MG63 (cell line): ENCODE data around the gene PSD4. TPM values are rescaled to one million over a fixed set of nuclear protein-coding genes. Genes with fewer than 3 reads are reported as not detected.
A peak's percentile ranks its signal among the peaks of the same experiment; 100 is the strongest.
"Not testable (repeated sequence)": the region's sequence is repeated elsewhere in the genome, so short reads cannot be mapped to it uniquely, and the experiment has no call there.

ENCODE experiments used
- DNase-seq: peaks from one replicate; pipeline ENCODE4 v3.0.0-alpha.2; 2020
- H3K27me3 ChIP-seq: fragments of 250-450 bp; sonication (Bioruptor Pico); 2 replicates; pipeline ENCODE4 v1.5.1; 2020; ENCODE audit warnings: mild to moderate bottlenecking, moderate library complexity
- H3K36me3 ChIP-seq: fragments of 250-450 bp; sonication (Bioruptor Pico); 2 replicates; pipeline ENCODE4 v1.5.1; 2020; ENCODE audit warnings: mild to moderate bottlenecking, moderate library complexity
- H3K4me3 ChIP-seq: fragments of 250-450 bp; sonication (Bioruptor Pico); 2 replicates; pipeline ENCODE4 v1.5.1; 2020; ENCODE audit warnings: mild to moderate bottlenecking, moderate library complexity
- H3K9me3 ChIP-seq: fragments of 250-450 bp; sonication (Bioruptor Pico); 2 replicates; pipeline ENCODE4 v1.5.1; 2020; ENCODE audit warnings: mild to moderate bottlenecking, moderate library complexity
- total RNA-seq: library from RNA; depleted of rRNA; stranded (reverse); fragments of >200 nt; shearing (Covaris generic); gene quantifications from 2 replicates; pipeline ENCODE4 v1.2.3, GENCODE V29; 2014; ENCODE audit warnings: low replicate concordance

PSD4 gene
- total RNA-seq, 1 experiment from 2014 or later: 0.16 TPM

- peaks cover 22% of the 10 kb centered on the region for H3K36me3 ChIP-seq
- H3K27me3 ChIP-seq: no peaks in the 10 kb centered on the region
- H3K9me3 ChIP-seq: no peaks in the 10 kb centered on the region
- DNase-seq: peak; percentile 90
- no peak overlapping the region for H3K4me3 ChIP-seq
These were observed 60.1 kb downstream of the PSD4 start for GRCh38 chr2:113233593-113234550.

GRCh38 chr2:113234721-113235346 is 61.1 kb downstream of the PSD4 start:
- Histone ChIP-seq H3K9me3 (no peaks in the 10 kb centered on the region), H3K27me3 (no peaks in the 10 kb centered on the region), H3K4me3 (peak overlapping the region; percentile 79), H3K36me3 (peaks cover 31% of the 10 kb centered on the region)
- DNase-seq: no peak

DNA sequence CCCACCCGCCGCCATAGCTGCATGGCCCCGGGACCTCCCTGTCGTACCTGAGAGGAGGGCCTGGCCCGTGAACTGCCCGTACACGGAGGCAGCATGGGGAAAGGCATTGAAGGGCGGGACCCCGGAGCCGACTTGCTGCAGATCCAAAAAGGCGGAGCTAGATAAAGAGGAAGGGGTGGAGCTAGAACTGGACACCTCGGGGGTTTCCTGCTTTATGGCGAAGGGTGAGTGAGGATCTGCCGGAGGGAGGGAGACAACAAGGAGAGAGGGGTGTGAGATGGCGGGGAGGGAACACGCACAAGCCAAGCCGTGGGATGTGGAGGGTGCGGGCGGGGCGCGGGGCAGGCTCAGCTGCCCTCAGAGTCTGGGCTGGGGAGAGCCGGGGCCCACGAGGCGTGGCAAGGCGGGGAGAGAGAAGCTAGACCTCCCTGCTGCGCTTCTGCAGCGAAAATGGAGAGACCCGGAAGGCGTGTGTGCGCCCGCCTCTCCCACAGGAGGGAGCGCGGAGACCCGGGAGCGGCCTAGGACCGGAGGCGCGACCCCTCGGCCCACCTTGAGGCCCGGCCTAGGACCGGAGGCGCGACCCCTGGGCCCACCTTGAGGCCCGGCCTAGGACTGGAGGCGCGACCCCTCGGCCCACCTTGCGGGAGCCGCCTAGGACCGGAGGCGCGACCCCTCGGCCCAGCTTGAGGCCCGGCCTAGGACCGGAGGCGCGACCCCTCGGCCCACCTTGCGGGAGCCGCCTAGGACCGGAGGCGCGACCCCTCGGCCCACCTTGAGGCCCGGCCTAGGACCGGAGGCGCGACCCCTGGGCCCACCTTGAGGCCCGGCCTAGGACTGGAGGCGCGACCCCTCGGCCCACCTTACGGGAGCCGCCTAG is 61.8 kb downstream of the PSD4 start:
- Histone ChIP-seq H3K36me3 (peaks cover 32% of the 10 kb centered on the region), H3K4me3 (peak overlapping the region; percentile 79)
- H3K9me3 ChIP-seq, H3K27me3 ChIP-seq: not testable (repeated sequence)
- DNase-seq: peak; percentile 84

GRCh38 chr2:113236367-113237159 is 62.8 kb downstream of the PSD4 start:
- peak; percentile 28 for DNase-seq
- peaks cover 32% of the 10 kb centered on the region for H3K36me3 ChIP-seq
- no peaks in the 10 kb centered on the region for H3K27me3 ChIP-seq
- H3K9me3 ChIP-seq: no peaks in the 10 kb centered on the region
- peak overlapping the region; percentile 52 for H3K4me3 ChIP-seq

DNA sequence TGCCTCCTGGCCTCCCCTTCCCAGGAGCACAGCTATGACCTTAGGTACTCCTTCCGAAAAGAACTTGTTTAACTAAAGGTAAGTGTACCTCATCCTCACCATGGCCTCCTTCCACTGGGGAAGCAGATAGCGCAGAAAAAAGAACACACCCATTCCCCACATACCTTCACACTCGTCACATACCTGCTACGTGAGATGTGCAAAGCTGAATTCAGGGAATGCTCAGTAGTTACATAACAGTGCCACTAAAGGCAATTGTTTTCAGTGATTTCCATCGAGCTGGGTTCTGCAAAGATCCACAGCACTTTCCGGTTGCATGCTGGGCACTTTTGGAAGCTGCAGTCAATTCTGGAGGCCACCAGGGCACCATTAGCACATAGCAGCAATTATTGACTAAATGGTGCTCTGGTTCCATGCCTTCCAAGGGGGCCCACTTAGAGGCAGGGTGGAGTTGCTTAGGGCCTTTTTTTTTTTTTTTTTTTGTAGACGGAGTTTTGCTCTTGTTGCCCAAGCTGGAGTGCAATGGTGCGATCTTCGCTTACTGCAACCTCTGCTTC is 63.9 kb downstream of the PSD4 start:
- Histone ChIP-seq H3K9me3 (no peaks in the 10 kb centered on the region), H3K27me3 (no peaks in the 10 kb centered on the region), H3K36me3 (peaks cover 36% of the 10 kb centered on the region), H3K4me3 (no peak overlapping the region; the same call in 1 of the 2 replicates)
- DNase-seq: no peak

- no peaks in the 10 kb centered on the region for H3K27me3 ChIP-seq
- no peak overlapping the region for H3K4me3 ChIP-seq
- DNase-seq: no peak
- H3K9me3 ChIP-seq: no peaks in the 10 kb centered on the region
- peaks cover 41% of the 10 kb centered on the region for H3K36me3 ChIP-seq
These were observed 65.4 kb downstream of the PSD4 start for GRCh38 chr2:113238871-113239839.

GRCh38 chr2:113240150-113240914 is 66.6 kb downstream of the PSD4 start:
- no peaks in the 10 kb centered on the region for H3K9me3 ChIP-seq
- no peaks in the 10 kb centered on the region for H3K27me3 ChIP-seq
- H3K36me3 ChIP-seq: peaks cover 41% of the 10 kb centered on the region
- no peak overlapping the region for H3K4me3 ChIP-seq
- DNase-seq: peak; percentile 92

DNA sequence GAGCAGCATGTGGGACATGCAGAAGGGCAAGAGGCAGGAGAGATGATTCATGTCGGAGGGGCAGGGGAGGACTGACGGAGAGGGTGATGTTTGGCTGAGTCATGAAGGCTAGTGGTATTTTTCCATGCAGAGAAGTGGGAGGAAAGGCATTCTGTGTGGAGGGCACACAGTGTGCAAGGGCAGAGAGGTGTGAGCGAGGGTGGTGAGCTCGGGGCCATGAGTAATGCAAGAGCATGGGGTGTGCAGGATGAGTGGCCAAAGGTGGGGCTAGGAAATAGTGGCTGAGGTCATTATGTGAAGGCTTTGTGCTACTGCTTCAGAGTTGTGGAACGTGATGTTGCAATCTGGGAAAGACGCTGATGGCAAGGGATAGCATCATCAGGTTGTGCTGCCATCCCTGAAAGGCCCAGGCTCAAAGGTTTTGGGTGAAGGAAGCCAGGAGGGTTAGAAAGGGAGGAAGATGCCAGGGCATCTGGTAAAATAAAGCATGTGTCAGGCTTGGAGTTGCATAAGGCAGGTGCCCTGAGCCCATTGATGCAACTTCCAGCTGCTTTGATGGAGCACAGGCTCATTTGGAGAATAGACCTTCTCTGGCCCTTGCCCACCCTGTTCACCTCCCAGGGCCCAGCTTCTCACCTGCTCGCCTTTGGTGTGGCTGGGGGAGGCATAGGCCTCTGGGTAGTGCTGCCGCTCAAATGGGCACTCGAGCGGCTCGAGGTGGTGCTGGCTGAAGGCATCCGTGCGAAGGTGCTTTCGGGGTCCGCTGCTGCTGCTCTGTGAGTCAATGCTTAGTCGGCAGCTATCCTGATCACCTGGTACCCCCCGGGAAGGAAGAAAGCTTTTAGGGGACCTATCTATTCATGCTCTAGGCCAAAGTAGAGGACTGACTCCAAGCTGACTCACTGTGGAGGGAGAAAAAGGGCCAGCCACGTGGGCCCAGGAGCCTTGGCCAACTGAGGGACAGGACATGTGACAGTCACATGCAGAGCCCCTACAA is 67.4 kb downstream of the PSD4 start:
- DNase-seq: peak; percentile 99
- Histone ChIP-seq H3K4me3 (no peak overlapping the region), H3K27me3 (no peaks in the 10 kb centered on the region), H3K36me3 (peaks cover 41% of the 10 kb centered on the region), H3K9me3 (no peaks in the 10 kb centered on the region)

DNA sequence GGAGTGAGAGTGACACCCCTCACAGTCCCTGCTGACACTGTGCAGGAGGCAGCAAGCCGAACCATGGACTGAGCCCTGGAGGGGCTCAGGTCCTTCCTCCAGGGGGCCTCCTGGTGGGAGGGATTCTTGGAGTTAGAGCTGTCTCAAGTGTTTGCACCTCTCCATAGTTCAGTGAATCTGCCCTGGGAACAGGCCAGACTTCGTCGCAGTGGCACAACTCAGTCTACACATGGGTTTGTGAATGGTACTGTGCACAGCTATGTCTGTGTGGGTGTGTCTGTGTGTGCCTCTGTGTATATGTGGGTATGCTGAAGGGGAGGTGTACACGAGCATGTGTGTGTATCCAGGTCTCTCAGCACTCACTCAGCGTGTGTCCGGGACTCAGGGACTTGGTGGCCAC is 68.6 kb downstream of the PSD4 start:
- DNase-seq: no peak
- H3K4me3 ChIP-seq: no peak overlapping the region
- H3K36me3 ChIP-seq: peaks cover 35% of the 10 kb centered on the region
- H3K27me3 ChIP-seq: no peaks in the 10 kb centered on the region
- no peaks in the 10 kb centered on the region for H3K9me3 ChIP-seq

DNA sequence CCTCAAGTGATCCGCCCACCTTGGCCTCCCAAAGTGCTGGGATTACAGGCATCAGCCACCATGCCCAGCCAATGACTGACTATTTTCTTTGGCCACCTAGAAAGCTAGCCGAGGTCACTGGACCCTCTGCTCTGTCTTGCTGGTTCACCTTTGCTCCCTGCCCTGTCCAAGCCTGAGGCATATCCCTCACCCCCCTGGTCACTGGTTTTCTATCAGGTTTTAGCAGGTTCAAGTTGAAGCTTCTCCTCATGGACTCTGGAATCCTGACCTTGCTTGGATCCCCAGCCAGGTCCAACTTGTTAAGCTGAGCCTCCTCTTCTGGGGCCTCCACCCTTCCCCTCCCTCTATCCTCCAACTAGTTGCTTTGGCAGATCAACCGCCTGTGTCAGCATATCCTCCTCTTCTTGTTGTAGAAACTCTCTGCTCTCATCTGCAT is 71.5 kb downstream of the PSD4 start:
- Histone ChIP-seq H3K36me3 (peaks cover 14% of the 10 kb centered on the region; the same call in 1 of the 2 replicates), H3K9me3 (no peaks in the 10 kb centered on the region), H3K4me3 (no peak overlapping the region), H3K27me3 (no peaks in the 10 kb centered on the region)
- no peak for DNase-seq

- Histone ChIP-seq H3K4me3 (no peak overlapping the region), H3K27me3 (no peaks in the 10 kb centered on the region), H3K9me3 (no peaks in the 10 kb centered on the region), H3K36me3 (peaks cover 14% of the 10 kb centered on the region)
- DNase-seq: no peak
These were observed 72.8 kb downstream of the PSD4 start for GRCh38 chr2:113246606-113247005.

- Histone ChIP-seq H3K27me3 (no peaks in the 10 kb centered on the region), H3K36me3 (peaks cover 8% of the 10 kb centered on the region), H3K4me3 (no peak overlapping the region), H3K9me3 (no peaks in the 10 kb centered on the region)
- DNase-seq: peak; percentile 61
These were observed 75.4 kb downstream of the PSD4 start for GRCh38 chr2:113248997-113249770.
